Esophagus muscularis mucosa (tissue), 4 donors: ENCODE results near the gene GLCCI1.

Source experiments
- CTCF ChIP-seq, 3 experiments: fragments of 200-600 bp in 2 of 3; fragments of 450-650 bp in 1 of 3; sonication (generic) in 2 of 3; IDR thresholded peaks; one replicate each; pipeline ENCODE4 v1.5.1; 2017 to 2019; ENCODE audit warnings: antibody characterized with exemption in 3 of 3, mild to moderate bottlenecking in 2 of 3, moderate library complexity in 1 of 3
- EP300 ChIP-seq: sonication (generic); formaldehyde crosslinking; IDR thresholded peaks from one replicate; pipeline ENCODE4 v1.6.1; 2017; ENCODE audit warnings: antibody characterized with exemption
- POLR2A ChIP-seq: fragments of 450-650 bp; IDR thresholded peaks from one replicate; pipeline ENCODE4 v1.6.1; 2017; ENCODE audit warnings: antibody characterized with exemption, moderate library complexity, mild to moderate bottlenecking, low read depth

DNA sequence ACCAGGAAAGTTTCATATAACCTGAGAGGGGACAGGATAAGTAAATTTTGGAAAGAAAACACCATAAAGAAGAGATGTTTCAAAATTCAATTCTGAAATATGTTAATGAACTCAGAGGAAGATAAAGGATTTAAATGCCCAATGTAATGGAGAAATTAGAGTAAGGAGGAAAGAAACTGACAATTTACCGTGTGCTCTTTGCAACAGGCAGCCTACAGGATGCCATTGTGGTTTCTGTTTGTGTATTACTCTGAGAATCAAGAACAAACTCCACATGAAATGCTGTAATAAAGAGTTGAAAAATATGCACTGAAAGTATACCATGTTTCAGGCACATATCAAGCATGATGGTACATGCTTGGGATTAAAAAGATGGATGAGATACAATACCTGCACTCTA lies 44.8 kb upstream of the GLCCI1 start:
- TF ChIP-seq CTCF (IDR thresholded peaks at IDR 0.05) (no peak), POLR2A (no peak), EP300 (no peak)
